Activated T-helper 2 cell treated with anti-CD3 and anti-CD28 coated beads, Interferon-gamma antibody, Interleukin-2, Interleukin-4, amounts not matched to agents 10 μg/mL and 5 μg/mL and 100 μg/mL, durations not matched to agents 14 hours and 24 hours and 36 hours (primary cell): ENCODE data around the gene RIPK3. TPM values are rescaled to one million over a fixed set of nuclear protein-coding genes. Genes with fewer than 3 reads are reported as not detected.

ENCODE experiments used
- DNase-seq: peaks from one replicate; pipeline ENCODE4 v3.0.0; 2021; ENCODE audit warnings: low spot score
- H3K27ac Mint-ChIP-seq: one replicate; pipeline ENCODE4 v1.8.0; 2021; ENCODE audit warnings: mixed read lengths
- H3K27me3 Mint-ChIP-seq: one replicate; pipeline ENCODE4 v1.8.0; 2021; ENCODE audit warnings: low read depth, mixed read lengths
- H3K36me3 Mint-ChIP-seq: one replicate; pipeline ENCODE4 v1.8.0; 2021; ENCODE audit warnings: low read depth, mixed read lengths
- H3K4me1 Mint-ChIP-seq: one replicate; pipeline ENCODE4 v1.8.0; 2021; ENCODE audit warnings: low read depth, mixed read lengths
- H3K4me3 Mint-ChIP-seq: one replicate; pipeline ENCODE4 v1.8.0; 2021; ENCODE audit warnings: low read depth, mild to moderate bottlenecking, moderate library complexity, mixed read lengths
- H3K9me3 Mint-ChIP-seq: one replicate; pipeline ENCODE4 v1.8.0; 2021; ENCODE audit warnings: mixed read lengths
- intact Hi-C: fragments of 100-400 bp; cut with micrococcal nuclease; formaldehyde crosslinking; loops from one replicate; pipeline ENCODE4 v1.15.1; 2023
- total RNA-seq: library from RNA; stranded (reverse); gene quantifications from 2 replicates; pipeline ENCODE4 v1.2.3, GENCODE V29; 2022

Gene RIPK3
- total RNA-seq, 1 donor from 2014 or later: 15.4 TPM

GRCh38 chr14:24321212-24321975 is 18.4 kb downstream of the RIPK3 start:
- Mint-ChIP-seq H3K9me3 (no peaks in the 10 kb centered on the region), H3K4me3 (no peak overlapping the region), H3K4me1 (peaks cover 15% of the 10 kb centered on the region), H3K27ac (no peak overlapping the region), H3K36me3 (peaks cover 3% of the 10 kb centered on the region), H3K27me3 (peaks cover 11% of the 10 kb centered on the region)
- no peak for DNase-seq
- intact Hi-C loops: no loop called here

- no peaks in the 10 kb centered on the region for H3K9me3 Mint-ChIP-seq
- intact Hi-C loops: no loop called here
- H3K36me3 Mint-ChIP-seq: peaks cover 26% of the 10 kb centered on the region
- H3K4me3 Mint-ChIP-seq: no peak overlapping the region
- H3K4me1 Mint-ChIP-seq: peaks cover 37% of the 10 kb centered on the region
- H3K27me3 Mint-ChIP-seq: peaks cover 11% of the 10 kb centered on the region
- no peak for DNase-seq
- peak overlapping the region; percentile 16 for H3K27ac Mint-ChIP-seq
Observed at GRCh38 chr14:24317141-24317928, 22.5 kb downstream of the RIPK3 start.

GRCh38 chr14:24316597-24316950 is 23.2 kb downstream of the RIPK3 start:
- no peak for DNase-seq
- Mint-ChIP-seq H3K27me3 (peaks cover 11% of the 10 kb centered on the region), H3K4me1 (peaks cover 45% of the 10 kb centered on the region), H3K4me3 (no peak overlapping the region), H3K27ac (no peak overlapping the region), H3K9me3 (no peaks in the 10 kb centered on the region), H3K36me3 (peaks cover 30% of the 10 kb centered on the region)
- intact Hi-C loops: no loop called here

- no peak overlapping the region for H3K27ac Mint-ChIP-seq
- H3K4me3 Mint-ChIP-seq: no peak overlapping the region
- intact Hi-C loops: loop anchor here (2.0 kb wide), 1 partner anchor 17 kb away; no protein-coding TSS in a partner anchor
- peaks cover 11% of the 10 kb centered on the region for H3K27me3 Mint-ChIP-seq
- peaks cover 45% of the 10 kb centered on the region for H3K4me1 Mint-ChIP-seq
- H3K9me3 Mint-ChIP-seq: no peaks in the 10 kb centered on the region
- H3K36me3 Mint-ChIP-seq: peaks cover 30% of the 10 kb centered on the region
- no peak for DNase-seq
Observed at GRCh38 chr14:24315807-24316596, 23.8 kb downstream of the RIPK3 start.

- peaks cover 46% of the 10 kb centered on the region for H3K4me1 Mint-ChIP-seq
- no peaks in the 10 kb centered on the region for H3K9me3 Mint-ChIP-seq
- H3K27me3 Mint-ChIP-seq: peaks cover 10% of the 10 kb centered on the region
- H3K4me3 Mint-ChIP-seq: no peak overlapping the region
- no peak overlapping the region for H3K27ac Mint-ChIP-seq
- peaks cover 30% of the 10 kb centered on the region for H3K36me3 Mint-ChIP-seq
- intact Hi-C loops: loop anchor here (2.0 kb wide), 1 partner anchor 17 kb away; no protein-coding TSS in a partner anchor
- DNase-seq: no peak
Observed at GRCh38 chr14:24315243-24315806, 24.5 kb downstream of the RIPK3 start.

GRCh38 chr14:24314377-24315193 is 25.2 kb downstream of the RIPK3 start:
- H3K4me1 Mint-ChIP-seq: peaks cover 50% of the 10 kb centered on the region
- H3K9me3 Mint-ChIP-seq: no peaks in the 10 kb centered on the region
- H3K27ac Mint-ChIP-seq: peak overlapping the region; percentile 20
- peaks cover 3% of the 10 kb centered on the region for H3K27me3 Mint-ChIP-seq
- no peak overlapping the region for H3K4me3 Mint-ChIP-seq
- DNase-seq: no peak
- intact Hi-C loops: loop anchor here (2.0 kb wide), 1 partner anchor 18 kb away; no protein-coding TSS in a partner anchor
- H3K36me3 Mint-ChIP-seq: peaks cover 34% of the 10 kb centered on the region

GRCh38 chr14:24313913-24314312 is 25.9 kb downstream of the RIPK3 start:
- Mint-ChIP-seq H3K4me3 (peak overlapping the region; percentile 57), H3K27ac (peak overlapping the region; percentile 56), H3K36me3 (peaks cover 40% of the 10 kb centered on the region), H3K9me3 (no peaks in the 10 kb centered on the region), H3K27me3 (no peaks in the 10 kb centered on the region), H3K4me1 (peaks cover 55% of the 10 kb centered on the region)
- intact Hi-C loops: loop anchor here (2.0 kb wide), 1 partner anchor 19 kb away; no protein-coding TSS in a partner anchor
- DNase-seq: no peak

GRCh38 chr14:24312736-24313507 is 26.9 kb downstream of the RIPK3 start:
- DNase-seq: peak; percentile 39
- Mint-ChIP-seq H3K27me3 (no peaks in the 10 kb centered on the region), H3K36me3 (peaks cover 47% of the 10 kb centered on the region), H3K27ac (peak overlapping the region; percentile 82), H3K4me1 (peaks cover 60% of the 10 kb centered on the region), H3K9me3 (no peaks in the 10 kb centered on the region), H3K4me3 (peak overlapping the region; percentile 81)
- intact Hi-C loops: no loop called here

GRCh38 chr14:24311837-24312615 is 27.8 kb downstream of the RIPK3 start:
- no peak for DNase-seq
- Mint-ChIP-seq H3K27ac (peak overlapping the region; percentile 82), H3K36me3 (peaks cover 53% of the 10 kb centered on the region), H3K27me3 (no peaks in the 10 kb centered on the region), H3K9me3 (no peaks in the 10 kb centered on the region), H3K4me1 (peaks cover 57% of the 10 kb centered on the region), H3K4me3 (peak overlapping the region; percentile 81)
- intact Hi-C loops: no loop called here

GRCh38 chr14:24310646-24311604 is 28.9 kb downstream of the RIPK3 start, which contains the start of gene LTB4R:
Gene LTB4R (plus strand): TSS chr14:24311502. CDS start chr14:24315652, 4,150 bp downstream.
- no peaks in the 10 kb centered on the region for H3K27me3 Mint-ChIP-seq
- H3K4me1 Mint-ChIP-seq: peaks cover 56% of the 10 kb centered on the region
- peak within 1 kb of the TSS; percentile 81 for H3K4me3 Mint-ChIP-seq
- intact Hi-C loops: no loop called here
- peaks cover 63% of the 10 kb centered on the region for H3K36me3 Mint-ChIP-seq
- peak within 1 kb of the TSS; percentile 82 for H3K27ac Mint-ChIP-seq
- no peaks in the 10 kb centered on the region for H3K9me3 Mint-ChIP-seq
- peak; percentile 64 for DNase-seq
